T47D (cell line): Measurements from ENCODE around the gene TRHDE.

Experiments
- DNase-seq, 2 experiments: peaks; one replicate each; pipeline versions ENCODE4 v3.0.0 to v3.0.0-alpha.2; 2011 to 2012; ENCODE audit warnings: low read depth in 1 of 2, low spot score in 1 of 2
- JUND ChIP-seq: IDR thresholded peaks from 2 replicates; pipeline ENCODE4 v1.6.1; 2012; ENCODE audit warnings: low read depth
- in situ Hi-C: cut with HindIII; loops from 2 replicates; pipeline ENCODE4 v1.10.0; 2016; ENCODE audit warnings: low sequenced_read_pairs, low pct_unique_long_range_greater_than_20kb

Gene TRHDE

GRCh38 chr12:72297666-72298065, 25.5 kb downstream of the TRHDE start:
- DNase-seq: no peak
- no peak for TF ChIP-seq JUND
- in situ Hi-C loops: no loop called here

DNA sequence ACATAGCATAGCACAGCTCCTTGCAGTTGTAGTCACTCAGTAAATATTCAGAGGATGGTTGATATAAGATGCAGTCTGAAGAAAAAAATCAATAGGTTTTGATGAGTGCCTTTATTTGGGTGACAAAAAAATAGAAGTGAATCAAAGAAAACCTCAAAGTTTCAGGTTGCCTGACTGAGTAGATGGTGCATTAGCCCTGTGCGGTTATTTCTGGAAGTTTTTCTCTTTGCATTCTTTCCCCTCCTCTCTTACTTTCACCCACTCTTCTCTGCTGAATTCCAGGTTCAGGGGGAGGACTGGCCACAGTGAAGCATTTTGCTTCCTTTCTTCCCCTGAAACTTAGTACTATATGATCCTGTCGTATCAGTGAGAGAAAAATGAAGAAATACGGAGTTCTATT, 28.6 kb downstream of the TRHDE start:
- DNase-seq: no peak
- no peak for TF ChIP-seq JUND
- in situ Hi-C loops: no loop called here

DNA sequence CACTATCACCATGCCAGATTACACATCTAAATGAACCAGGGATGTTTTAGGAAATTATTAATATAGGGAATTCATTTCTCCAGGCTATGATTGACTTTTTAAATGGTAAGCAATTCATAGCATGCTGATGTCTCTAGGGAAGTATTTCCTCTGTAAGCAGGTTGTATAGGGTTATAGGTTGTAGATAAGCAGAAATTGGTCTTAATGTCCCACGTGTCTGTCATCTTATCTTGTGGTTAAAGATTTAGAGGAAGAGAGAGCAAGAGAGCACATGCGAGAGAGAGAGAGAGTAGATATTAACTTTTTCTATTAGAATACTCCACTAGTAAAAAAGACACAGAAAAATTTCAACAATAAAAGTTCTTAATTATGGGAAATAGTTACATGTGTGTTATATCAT, 32.6 kb downstream of the TRHDE start:
- TF ChIP-seq JUND: no peak
- DNase-seq: no peak

DNA sequence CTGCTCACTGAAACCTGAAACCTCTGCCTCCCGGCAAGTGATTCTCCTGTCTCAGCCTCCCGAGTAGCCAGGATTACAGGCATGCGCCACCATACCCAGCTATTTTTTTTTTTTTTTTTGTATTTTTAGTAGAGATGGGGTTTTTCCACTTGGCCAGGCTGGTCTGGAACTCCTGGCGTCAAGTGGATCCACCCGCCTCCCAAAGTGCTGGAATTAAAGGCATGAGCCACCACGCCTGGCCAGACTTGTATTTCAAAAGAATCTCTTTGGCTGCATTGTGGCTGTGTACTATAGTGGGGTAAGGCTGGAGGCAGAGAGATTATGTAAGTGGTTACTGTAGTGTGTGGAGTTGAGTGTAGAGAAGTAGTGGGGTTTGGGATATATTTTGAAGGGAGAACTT, 35.1 kb downstream of the TRHDE start:
- no peak for TF ChIP-seq JUND
- DNase-seq: no peak
- in situ Hi-C loops: no loop called here

More for the DNA sequence above, 32.6 kb downstream of the TRHDE start:
- in situ Hi-C loops: no loop called here

DNA sequence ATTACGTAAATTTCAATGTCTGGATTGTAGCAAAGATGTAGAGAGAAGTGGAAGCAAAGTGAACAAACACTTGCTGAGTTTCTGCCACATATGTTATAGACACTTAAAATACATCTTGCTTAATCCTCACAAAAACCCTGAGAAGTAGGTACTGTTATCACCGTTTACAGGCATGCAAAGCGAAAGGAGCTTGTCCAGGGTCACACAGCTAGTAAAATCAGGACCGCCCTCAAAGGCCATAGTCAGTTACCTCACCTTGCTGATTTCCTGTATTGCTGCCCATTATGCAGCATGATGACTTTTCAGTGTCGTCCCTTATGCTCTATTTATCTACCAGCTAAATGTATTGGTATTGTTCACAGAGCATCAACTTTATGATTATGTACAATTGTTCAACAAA, 39.8 kb downstream of the TRHDE start:
- DNase-seq: no peak
- in situ Hi-C loops: no loop called here
- no peak for TF ChIP-seq JUND

DNA sequence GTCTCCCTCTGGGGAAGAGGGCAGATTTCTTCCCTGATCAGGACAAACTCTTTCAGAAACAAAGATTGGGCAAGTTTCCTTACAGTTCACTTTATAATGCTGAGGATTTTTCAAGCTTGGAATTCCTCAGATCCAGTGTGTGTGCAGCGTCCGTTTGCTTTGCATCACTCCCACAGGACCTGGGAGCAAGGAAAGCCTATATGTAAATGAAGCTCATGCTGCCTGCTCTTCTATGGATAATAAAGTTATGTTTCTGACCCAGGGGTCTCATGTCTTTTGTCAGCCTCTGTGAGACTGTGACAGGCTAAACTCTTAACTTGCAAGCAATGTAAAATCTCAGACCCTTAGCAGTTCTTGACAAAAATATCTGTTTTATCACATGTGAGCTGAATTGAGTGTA, 41.6 kb downstream of the TRHDE start:
- no peak for TF ChIP-seq JUND
- in situ Hi-C loops: no loop called here
- DNase-seq: peak in 1 of 2 experiments; percentile 29

- DNase-seq: no peak
- in situ Hi-C loops: no loop called here
- no peak for TF ChIP-seq JUND
Measured at GRCh38 chr12:72315858-72316257, 43.7 kb downstream of the TRHDE start.

GRCh38 chr12:72318341-72318740, 46.2 kb downstream of the TRHDE start:
- no peak for TF ChIP-seq JUND
- DNase-seq: no peak
- in situ Hi-C loops: no loop called here

DNA sequence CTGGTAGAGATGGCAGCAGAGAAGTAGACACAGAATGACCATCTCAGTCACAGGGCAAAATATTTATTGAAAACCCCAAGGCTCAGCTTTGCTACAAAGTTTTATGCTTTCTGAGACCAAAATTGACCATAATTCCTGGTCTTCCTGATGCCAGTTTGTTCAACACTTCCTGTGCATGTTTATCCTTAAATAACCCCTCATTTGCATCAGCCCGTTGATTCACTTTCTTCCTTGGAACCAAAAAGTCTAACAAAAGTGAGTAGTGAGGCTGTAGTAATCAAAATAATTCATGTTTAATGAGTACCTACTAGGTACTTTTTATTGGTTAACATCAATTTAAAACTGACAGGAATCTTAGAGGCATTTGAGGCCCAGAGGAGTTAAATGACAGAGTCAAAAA, 51.7 kb downstream of the TRHDE start:
- no peak for TF ChIP-seq JUND
- in situ Hi-C loops: no loop called here
- DNase-seq: no peak

GRCh38 chr12:72330301-72330700, 58.1 kb downstream of the TRHDE start:
- in situ Hi-C loops: no loop called here
- peak in 1 of 2 experiments; percentile 14 for DNase-seq
- no peak for TF ChIP-seq JUND

- in situ Hi-C loops: no loop called here
- TF ChIP-seq JUND: no peak
- no peak for DNase-seq
Measured at GRCh38 chr12:72330784-72331183, 58.6 kb downstream of the TRHDE start.

GRCh38 chr12:72337382-72337781, 65.2 kb downstream of the TRHDE start:
- no peak for DNase-seq
- in situ Hi-C loops: no loop called here
- TF ChIP-seq JUND: no peak

GRCh38 chr12:72337946-72338345, 65.8 kb downstream of the TRHDE start:
- in situ Hi-C loops: no loop called here
- TF ChIP-seq JUND: no peak
- no peak for DNase-seq

DNA sequence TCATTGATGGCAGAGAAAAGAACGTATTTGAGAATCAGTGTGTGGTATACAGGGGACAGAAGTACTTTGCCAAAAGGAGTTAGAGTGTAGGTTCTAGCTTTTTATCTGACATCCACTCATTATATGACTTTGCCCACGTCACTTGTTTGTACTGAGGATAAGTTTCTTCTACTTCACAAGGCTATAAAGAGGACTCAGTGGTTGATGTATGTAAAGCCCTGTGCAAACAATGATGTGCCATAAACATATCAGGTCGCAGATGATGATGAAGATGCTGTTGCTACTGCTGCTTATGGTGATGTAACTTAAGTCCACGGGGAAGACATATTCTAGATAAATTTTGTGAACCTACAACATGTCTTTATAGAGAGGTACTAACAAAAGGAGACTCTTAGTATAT, 66.3 kb downstream of the TRHDE start:
- TF ChIP-seq JUND: no peak
- no peak for DNase-seq

GRCh38 chr12:72346363-72346944, 74.3 kb downstream of the TRHDE start:
- TF ChIP-seq JUND: no peak
- peak; percentile 11 to 90 for DNase-seq
- in situ Hi-C loops: no loop called here

More for the DNA sequence above, 66.3 kb downstream of the TRHDE start:
- in situ Hi-C loops: no loop called here
